HG03045 (cell line): ENCODE data around the gene FCMR.

Experiments used
- ATAC-seq: cut with Tn5 transposase; IDR thresholded peaks from one replicate; pipeline ENCODE4 v1.9.1; 2021; ENCODE audit warnings: mild to moderate bottlenecking, moderate library complexity; ENCODE audit not compliant: unreplicated experiment

FCMR gene, protein sequence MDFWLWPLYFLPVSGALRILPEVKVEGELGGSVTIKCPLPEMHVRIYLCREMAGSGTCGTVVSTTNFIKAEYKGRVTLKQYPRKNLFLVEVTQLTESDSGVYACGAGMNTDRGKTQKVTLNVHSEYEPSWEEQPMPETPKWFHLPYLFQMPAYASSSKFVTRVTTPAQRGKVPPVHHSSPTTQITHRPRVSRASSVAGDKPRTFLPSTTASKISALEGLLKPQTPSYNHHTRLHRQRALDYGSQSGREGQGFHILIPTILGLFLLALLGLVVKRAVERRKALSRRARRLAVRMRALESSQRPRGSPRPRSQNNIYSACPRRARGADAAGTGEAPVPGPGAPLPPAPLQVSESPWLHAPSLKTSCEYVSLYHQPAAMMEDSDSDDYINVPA

DNA sequence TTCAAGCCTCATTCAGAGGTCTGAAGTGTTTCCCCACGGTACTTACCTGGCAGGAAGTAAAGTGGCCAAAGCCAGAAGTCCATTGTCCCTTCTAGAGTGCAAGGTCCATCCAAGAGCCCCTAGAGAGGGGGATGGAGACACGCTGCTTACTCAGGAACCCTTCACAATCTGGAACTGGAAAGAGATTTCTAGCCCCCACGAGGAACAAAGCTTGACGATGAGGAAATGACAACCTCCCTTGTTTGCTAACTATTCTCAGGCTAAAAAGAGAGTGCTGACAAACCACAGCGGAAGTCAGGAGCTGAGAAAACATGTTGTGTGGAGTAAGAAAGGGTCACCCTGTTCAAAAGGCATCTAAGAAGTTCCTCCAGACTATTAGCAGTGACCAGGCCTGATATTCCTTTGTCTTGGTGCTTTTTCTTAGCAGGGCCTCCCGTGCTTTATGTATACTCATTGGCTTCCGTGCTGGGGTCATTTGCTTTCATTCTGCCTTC, at the start of gene FCMR:
Gene FCMR (minus strand): TSS at position 170 of the 494 bp plus-strand sequence. CDS start 87 bp downstream, at position 83.
- no peak for ATAC-seq

DNA sequence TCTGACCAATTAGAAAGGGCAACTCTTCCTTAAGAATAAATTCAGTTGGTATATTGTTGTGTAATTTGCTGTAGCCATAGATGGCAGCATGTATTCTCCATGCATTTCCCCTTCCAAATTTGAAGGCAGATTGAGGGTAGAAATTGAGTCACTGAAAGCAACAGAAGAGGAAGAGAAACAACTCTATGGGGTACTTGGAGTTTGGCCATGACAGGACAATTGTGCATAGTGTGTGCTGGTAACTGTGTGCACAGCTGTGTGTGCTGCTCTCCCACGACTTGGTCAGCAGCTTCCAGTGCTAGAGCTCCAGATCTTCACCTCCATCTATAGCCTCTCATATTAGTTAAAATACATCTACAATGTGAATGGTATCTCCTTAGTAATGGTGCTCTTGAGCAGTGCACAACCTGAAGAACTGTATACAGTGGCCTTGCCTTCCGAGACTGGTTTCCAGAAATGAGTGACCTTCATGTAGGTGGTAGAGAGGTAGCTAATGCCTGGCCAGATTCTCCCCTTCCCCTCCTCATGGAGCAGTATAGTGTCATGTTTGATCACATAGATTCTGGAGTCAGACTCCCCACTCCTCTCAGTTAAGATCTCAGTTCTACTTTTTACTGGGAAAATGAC, 49.4 kb upstream of the FCMR start:
- ATAC-seq: peak; percentile 60

DNA sequence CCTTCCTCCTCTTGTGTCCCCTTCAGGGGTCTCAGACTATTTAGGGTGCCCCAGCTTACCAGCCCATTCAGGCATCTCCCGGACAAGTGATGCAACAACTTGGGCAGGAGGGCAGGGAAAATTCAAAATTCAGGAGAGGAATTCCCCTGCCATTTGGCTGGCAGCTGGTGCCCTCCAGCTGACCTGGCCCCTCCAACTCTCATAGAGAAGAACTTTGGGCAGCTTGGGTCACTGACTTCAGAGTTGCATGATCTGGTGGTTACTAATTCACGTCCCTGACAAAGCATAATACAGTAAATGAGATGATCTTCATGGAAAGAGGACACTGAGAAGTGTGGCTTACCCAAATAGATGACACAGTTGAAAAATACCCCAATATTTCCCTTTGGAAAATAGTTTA, 48.7 kb upstream of the FCMR start, which contains the start of gene FCAMR:
Gene FCAMR (minus strand): TSS at position 15 of the 400 bp plus-strand sequence. CDS start 335 bp downstream, outside the sequence.
- ATAC-seq: no peak

DNA sequence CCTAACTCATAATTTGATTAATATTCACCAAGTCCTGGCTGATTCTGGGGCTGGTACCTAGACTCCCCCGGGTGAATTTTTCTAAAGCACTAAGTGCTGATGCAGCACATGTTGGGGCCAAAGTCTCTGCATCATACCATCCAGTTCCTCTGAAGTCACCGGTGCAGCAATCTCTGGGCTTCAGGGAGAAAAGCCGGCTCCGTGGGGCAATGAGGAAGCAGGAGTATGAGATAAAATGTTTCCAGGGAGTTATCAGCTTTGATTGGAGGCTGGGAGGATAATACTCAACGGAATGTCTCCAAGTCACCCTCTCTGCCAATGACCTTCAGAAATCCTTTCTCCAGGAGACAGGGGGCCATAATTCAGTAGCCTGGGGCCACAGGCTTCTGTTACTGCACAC, 47.3 kb upstream of the FCMR start:
- ATAC-seq: no peak

DNA sequence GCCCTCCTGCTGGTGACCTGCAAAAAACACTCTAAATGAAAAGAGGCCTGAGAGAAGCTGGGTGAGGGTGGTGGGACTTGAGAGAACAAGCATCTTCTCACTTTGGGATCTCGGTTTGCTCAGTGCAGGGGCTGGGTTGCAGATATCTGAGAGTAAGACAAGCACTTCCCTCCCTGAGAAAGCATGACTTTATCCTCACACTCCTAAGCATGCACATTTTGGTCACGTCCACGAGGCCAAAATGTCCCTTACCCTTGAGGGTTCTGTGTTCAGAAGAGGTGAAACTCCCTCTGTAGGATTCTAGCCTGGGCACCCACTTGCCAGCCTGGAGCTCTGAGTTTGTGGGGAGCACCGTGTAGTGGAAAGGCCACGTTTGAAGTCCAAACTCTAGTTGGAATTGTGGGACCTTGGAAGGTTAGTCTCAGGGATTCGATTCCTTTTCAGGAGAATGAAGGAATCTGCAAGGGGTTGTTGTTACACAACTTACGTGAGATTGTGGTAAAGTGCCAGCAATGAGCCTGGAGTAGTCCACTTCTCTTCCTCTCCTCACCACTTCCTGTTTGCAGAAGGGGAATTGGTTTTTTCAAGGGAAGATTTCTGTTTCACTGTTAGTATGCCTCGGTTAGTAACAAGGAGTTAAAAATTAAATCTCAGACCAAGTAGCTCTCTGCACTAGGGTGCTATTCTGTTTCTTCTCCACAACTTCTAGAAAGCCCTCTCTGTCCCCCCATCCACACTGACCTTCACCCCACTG, 45.5 kb upstream of the FCMR start:
- ATAC-seq: no peak

DNA sequence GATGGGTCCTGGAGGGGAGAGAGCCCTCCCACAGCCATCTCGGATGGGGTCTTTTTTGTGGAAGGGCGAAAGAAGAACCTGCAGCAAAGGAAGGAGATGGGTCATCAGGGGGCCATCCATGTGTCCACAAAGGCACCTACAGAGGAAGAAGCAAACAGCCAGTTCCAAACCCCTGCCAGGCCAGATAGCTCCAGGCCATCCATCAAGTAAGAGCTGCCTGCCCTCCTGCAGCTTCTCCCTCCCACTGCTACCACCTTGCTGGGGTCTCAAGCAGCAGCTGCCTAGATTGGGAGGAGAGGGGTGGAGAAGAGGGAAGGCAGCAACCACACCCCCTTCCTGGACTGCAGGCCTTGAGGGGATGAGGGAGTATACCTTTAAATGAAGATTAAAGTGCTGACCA, 44.0 kb upstream of the FCMR start:
- ATAC-seq: no peak

DNA sequence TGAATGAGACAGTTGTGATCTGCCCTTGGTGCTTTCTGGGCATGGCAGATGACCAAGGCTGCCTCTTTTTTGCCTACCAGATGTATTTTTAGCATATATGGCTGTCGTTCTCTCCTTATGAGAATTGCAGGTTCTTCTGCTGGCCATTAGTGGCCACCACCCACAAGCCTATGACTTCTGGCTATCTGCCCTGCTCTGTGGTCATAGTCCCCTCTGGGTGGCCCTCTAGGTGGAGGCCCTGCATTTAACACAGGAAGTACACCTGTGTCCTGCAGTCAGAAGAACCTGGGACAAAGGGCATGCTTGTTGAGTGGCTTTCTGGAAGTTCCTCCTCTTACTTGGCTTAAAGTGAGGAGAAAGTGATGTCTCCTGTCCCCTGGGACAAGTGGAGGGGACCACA, 42.0 kb upstream of the FCMR start:
- no peak for ATAC-seq

DNA sequence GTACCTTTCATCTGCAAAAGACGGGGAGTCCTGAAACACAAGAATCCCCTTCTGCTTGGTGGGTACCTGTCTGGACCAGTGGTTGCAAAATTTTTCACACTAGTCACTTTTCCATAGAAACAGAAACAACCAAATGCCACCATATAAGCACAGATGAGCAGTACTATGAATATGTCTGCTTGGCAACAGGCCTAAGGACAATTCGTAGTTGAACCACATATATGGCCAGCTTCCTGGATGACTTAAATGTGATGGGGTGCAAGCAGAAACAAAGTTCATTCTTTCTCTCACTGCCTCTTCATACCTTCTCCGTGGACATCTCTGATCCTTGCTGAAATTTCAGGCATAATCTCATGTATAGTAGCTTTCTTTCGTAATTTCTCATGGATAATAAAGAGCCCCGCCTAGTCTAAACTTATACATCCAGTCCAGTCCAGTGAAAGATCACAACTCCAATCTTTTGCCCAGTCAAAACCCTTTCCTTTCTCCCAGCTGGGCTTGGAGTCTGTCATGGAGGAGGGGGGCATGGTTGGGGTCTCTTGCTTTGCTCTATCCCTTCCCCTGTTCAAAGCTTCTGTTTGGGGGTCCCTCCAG, 41.5 kb upstream of the FCMR start:
- ATAC-seq: no peak

DNA sequence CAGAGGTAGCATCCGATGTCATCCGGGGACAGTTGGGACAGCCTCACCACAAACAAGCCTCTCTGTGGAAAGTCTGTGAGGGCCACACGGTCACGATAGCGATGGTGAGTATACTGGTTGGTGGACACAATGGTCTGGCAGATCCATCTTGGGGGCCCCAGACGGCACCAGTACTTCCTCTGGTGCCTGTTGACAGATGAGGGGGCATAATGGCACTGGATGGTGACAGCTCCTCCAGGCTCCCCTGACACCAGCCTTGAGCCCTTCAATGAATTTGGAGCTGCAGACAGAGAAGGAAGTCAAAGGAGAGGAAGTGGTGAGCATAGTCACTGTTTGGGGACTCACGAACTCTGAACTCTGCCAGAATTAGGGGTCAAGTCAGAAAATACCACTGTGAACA, 40.5 kb upstream of the FCMR start:
- ATAC-seq: no peak

DNA sequence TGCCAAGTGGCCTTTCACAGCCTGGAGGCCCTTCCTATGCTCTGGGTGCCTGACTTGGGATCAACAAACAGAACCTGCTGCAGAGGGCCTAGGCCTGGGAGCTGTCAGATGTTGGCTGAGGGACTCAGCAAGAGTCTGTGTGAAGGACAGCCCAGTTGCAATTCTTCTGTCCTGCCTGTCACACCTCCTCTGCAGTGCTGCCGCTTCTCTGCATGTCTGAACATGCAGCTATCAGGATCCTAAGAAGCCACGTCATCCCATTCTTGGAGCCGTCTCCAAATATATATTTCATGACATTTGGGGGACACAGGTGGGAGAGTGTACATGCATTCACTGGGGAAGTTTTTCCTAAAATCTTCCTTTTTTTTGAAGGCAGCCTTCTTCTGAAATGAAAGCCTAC, 39.9 kb upstream of the FCMR start:
- ATAC-seq: no peak

DNA sequence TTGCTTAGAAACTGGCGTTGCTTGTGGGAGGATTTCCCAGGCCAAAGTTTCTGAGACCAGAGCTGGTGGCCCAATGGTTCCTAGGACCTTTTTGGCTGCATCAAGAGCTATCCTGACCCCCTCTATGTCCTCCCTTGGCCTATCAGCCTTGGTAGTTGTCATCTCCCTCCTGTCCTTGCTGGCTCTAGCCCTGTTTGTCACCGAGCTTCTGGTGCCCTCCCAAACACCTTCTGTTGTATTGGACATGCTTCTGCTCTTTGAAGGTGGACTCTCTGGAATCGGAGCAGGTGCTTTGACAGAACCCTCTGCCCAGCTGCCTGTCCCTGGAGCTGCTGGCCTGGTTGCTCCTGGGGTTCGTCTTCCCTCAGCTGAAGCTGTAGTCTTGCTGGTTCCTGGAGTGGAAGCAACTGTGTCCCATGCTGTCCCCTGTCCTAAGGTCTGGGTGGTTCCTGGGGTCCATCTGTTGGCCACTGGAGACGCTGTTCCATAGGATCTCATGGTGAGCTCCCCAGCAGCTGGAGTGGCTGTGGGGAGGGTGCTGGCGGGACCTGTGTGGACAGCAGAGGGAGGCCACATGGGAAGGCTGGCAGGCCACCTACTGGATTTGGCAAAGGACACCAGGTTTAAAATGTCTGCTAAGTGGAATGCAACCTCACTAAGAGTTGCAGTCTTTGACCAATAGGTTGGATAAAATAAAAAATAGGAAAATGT, 39.1 kb upstream of the FCMR start:
- ATAC-seq: no peak

DNA sequence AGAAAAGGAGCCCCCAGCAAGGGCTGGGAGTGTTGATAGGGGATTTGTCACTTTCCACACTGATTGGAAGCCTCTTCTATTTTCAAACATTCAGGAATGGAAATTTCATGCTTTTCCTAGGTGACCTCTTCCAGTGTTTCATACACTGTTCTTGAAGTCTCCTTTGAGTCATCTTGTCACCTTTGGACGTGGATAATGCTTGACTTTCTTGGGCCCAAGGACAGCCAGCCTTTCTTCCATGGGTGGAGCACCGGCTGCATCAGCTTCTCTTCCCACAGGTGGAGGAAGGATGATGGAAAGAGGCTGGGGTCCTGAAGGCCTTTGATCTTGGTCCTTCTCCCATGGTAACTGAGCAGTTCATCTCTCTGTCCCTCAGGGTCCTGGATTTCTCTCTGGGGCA, 36.4 kb upstream of the FCMR start:
- no peak for ATAC-seq

DNA sequence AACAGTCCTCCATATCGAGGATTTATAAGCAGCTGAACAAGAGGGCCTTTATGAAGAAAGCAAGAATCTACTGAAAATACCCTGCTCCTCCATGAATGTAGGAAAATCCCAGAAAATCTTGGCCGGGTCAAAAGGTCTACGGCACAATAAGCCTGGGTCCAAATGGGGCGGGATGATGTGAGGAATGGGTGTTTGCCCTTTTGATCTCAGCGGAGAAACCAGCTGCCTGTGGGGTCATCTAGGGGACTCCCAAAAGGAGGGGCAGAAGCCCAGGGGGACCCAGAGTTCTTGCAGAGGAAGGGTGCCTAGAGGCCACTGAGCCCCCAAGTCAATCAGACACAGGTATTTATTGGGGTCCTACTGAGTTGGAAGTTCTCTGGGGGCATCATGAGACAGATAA, 35.9 kb upstream of the FCMR start:
- ATAC-seq: no peak

DNA sequence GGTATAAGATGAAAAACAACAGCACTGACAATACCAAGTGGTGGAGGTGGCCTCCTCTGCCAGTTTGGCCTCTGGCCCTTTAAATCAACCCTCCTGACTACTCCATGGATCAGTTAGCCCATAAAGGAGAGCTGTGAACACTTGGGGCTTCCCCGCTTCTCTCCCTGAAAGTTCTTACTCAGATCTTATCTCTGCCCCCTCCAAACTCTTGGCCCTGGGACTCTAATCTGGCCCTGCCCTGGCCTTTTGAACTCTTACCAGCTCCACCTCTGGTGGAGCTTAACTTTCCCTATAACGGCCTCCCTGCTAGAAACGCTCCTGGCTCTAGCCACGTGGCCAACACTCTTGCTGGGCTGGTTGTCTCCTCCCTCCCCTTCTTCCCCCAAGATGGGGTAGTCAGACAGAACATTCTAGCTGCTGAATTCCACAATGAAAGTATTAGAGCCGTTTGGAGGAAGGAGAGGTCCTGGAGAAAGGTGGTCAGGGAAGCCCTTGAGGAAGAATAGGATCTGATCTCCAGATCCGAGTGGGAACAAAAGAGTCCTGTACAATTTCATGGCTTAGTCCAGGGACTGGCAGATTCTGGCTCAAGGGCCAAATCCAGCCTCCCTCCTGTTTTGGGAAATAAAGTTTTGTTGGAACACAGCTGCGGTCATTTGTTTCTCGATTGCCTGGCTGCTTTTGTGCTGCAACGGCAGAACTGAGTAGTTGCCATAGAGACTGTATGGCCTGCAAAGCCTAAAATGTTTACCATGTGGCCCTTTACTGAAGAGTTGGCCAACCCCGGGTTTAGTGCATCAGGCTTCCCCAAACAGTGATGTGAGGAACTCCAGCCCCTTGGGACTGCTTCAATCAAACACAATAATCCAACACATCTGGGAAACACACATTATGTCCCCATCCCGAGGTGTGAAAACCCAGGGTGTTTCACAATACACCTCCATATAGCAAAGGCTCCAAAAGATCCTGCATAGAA, 34.0 kb upstream of the FCMR start:
- ATAC-seq: peak; percentile 53

DNA sequence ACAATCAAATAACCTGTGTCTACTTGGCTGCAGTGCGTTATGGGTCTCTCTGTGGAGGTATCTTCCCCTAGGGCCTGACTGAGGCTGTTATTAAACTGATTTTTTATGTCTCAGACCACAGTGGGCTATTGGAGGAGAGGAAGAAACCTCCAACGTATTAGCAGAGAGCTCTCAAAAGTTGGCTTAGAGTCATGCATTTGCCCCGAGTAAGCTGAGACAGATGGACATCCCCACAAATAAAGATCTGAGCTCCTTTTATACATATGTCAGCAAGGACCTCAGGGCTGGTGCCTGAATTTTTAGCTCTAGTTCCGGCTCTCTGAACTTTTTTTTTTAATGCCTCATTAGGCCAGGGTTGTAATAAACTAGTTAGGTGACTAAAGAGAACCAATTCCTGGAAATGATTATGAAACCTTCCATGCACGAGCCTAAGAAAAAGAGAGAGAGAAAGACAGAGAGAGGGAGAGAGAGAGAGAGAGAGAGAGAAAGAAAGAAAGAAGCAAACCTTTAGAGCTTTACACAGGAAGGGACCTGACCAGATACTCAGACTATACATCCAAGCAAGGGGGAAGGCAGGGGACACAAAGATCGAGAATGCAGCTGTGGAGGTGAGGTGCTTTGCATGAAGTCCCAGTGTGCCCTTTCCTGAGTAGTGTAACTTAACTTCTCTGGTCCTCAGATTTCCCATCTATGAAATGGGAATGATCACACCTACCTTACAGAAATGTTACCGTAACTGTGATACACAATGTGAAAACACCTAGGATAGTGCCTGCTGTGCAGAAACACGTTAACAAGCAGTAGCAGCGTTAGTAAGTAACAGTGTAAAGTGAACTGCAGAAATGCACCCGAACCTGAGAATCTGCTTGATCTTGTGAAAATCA, 33.0 kb upstream of the FCMR start:
- no peak for ATAC-seq

DNA sequence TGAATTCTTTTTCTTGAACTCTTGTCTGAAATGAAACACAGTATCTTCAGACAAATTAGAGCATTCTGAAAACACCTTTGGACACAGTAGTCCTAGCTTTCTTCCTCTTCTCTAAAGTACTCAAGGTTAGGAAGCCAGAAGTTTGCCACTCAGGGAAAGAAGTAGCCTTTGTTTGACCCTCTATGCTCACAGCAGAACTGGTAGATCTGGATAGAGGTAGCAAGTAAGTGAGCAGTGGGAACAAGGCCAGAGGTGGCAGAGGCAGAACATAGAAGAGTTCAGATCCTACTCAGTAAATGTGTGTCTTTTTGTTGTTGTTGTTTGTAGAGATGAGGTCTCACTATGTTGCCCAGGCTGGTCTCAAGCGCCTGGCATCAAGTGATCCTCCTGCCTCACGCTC, 31.9 kb upstream of the FCMR start:
- ATAC-seq: no peak

DNA sequence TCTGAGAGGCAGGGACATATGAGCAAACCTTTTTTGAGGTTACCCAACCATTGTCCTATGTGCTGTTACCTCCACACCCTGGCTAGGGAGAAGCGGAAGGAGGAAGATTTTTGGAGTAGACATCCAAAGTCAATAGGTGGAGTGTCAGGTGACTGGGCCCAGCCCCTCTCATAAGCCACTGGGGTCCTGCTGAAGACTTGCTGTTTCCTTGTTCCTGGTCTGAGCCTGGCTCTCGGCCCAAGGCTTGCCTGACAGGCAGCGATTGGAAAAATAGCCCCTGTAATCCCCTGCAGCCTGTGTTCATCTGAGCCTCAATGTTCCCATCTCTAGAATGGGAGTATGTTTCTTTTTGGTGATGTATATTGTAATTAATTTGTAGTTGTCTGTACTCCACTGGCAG, 31.4 kb upstream of the FCMR start:
- ATAC-seq: no peak

DNA sequence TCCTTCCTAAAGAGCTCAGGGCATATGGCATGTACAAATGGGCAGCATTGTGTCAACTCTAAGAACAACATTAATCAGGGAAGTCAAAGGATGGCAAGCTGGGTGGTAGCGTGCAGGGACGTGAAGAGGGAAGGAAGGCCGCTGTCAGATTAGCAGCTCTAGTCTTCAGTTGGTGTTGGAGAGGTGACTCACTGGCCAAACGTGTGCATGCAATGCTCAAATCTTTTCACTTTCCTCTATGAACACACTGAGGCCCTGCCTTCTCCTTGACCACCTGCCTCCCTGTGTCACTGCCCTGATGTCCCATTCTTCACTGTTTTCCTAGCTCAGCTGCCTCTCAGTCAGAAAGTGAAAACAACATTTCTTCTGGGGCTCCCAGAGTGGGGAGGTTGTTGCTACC, 30.4 kb upstream of the FCMR start:
- no peak for ATAC-seq
